Measurements from ENCODE around the gene ESPL1.

DNA sequence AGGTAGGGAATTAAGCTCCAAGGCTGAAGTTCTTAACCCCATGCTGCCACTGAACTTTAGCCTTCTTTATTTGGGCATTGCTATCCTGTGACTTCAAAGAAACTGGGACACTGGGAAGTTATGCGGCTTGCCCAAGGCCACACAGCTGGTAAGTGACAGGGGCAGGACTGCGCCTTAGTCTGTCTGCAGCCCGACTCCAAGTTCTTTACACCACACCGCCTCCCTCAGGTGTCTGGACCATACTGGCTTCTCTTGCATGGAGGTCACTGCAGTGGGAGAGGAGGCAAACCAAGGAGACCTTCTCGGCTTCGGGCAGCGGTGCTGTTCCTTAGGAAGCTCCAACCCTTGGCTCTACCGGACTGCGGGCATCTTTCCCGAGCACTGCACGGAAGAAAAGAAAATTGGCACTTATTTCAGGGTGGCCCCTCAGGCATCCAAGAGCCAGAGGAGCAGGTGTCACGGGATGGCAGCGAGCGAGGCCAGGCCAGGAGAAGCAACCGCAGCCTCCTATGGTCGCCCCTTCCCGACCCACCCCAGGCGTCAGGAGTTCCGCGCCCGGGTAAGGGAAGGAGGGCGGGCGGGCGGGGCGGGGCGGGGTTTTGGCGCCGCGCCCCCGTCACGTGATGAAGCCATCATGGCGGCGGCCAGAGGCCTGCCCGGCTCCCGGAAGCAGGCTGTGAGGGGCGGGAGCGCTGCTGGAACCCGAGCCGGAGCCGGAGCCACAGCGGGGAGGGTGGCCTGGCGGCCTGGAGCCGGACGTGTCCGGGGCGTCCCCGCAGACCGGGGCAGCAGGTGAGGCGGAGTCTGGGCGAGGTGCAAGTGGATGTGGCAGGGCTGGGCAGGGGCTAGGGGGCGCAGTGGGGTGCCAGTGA, 16.4 kb upstream of the ESPL1 start:
- TF ChIP-seq, protein P1, sequence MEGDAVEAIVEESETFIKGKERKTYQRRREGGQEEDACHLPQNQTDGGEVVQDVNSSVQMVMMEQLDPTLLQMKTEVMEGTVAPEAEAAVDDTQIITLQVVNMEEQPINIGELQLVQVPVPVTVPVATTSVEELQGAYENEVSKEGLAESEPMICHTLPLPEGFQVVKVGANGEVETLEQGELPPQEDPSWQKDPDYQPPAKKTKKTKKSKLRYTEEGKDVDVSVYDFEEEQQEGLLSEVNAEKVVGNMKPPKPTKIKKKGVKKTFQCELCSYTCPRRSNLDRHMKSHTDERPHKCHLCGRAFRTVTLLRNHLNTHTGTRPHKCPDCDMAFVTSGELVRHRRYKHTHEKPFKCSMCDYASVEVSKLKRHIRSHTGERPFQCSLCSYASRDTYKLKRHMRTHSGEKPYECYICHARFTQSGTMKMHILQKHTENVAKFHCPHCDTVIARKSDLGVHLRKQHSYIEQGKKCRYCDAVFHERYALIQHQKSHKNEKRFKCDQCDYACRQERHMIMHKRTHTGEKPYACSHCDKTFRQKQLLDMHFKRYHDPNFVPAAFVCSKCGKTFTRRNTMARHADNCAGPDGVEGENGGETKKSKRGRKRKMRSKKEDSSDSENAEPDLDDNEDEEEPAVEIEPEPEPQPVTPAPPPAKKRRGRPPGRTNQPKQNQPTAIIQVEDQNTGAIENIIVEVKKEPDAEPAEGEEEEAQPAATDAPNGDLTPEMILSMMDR (IDR thresholded peaks at IDR 0.05): peak in 3 of 4 experiments; percentile 33 to 63 (median 58)
- TF ChIP-seq POLR2AphosphoS5 (IDR thresholded peaks at IDR 0.05) (peak; percentile 18), POLR2A (IDR thresholded peaks at IDR 0.05) (peak; percentile 40)

Measured in prostate gland (tissue), 2 donors.